ENCODE data around the gene PHOX2B. TPM values are rescaled to one million over a fixed set of nuclear protein-coding genes. Genes with fewer than 3 reads are reported as not detected.

PHOX2B gene
- total and polyA plus RNA-seq, 2 of the 13 experiments (the other 11 are each of a cell fraction or from before 2014, with no cell fraction given): not detected

DNA sequence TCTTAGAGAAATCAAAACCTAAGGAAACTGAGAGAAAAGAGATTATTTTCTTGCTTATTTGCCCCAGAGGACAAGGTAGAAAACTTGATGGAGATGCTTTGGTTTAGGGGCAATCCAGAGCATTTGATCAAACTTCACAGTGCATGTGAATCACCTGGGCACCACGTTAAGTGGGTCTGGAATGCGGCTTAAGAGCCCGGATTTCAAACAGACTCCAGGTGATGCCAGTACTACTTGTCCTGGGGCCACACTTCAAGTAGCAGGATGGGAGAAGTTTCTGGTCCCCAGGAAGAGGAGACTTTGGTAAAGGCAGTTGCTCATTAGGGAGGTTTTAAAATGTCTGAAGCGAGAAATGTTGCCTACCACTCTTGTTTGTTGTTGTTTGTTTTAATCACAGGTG, 51.8 kb downstream of the PHOX2B start:
- intact Hi-C loops (cut with micrococcal nuclease; ENCODE audit: unreplicated experiment): no loop called here
- no peaks in the 10 kb centered on the region for H3K36me3 ChIP-seq (replicated peaks in 1 of 2; ENCODE audit: control insufficient read depth in 1 of 2, insufficient read depth in 2 of 2, low read length in 2 of 2)
- H3K4me1 ChIP-seq (ENCODE audit: insufficient read depth, low read length): no peaks in the 10 kb centered on the region
- no peaks in the 10 kb centered on the region for H3K79me2 ChIP-seq (ENCODE audit: insufficient read depth, low read length)
- DNase-seq (ENCODE audit: low spot score) (no peak), FAIRE-seq (no peak), ATAC-seq (no peak)
- H3K27me3 ChIP-seq (ENCODE audit: control insufficient read depth in 1 of 2, insufficient read depth in 2 of 2, low read length in 2 of 2): no peaks in the 10 kb centered on the region; a peak in 1 of 5 replicates
- ChIA-PET CTCF (ENCODE audit: low intra/inter-chr PET ratio, low total read pairs) (no interaction called here), POLR2A (no interaction called here)
- no peaks in the 10 kb centered on the region for H3K9me3 ChIP-seq (ENCODE audit: low read length)
- BruUV-seq (replicated peaks): no TSS peak
- H3K4me2 ChIP-seq (ENCODE audit: low read depth, low read length): no peak overlapping the region
- no peak overlapping the region for H3K4me3 ChIP-seq (replicated peaks in 1 of 3; ENCODE audit: insufficient read depth in 1 of 3, low read depth in 2 of 3, low read length in 3 of 3)
- H3K9ac ChIP-seq (ENCODE audit: insufficient read depth, low read depth, low read length): no peak overlapping the region
- H2AFZ ChIP-seq (ENCODE audit: low read length): no peak overlapping the region
- no peaks in the 10 kb centered on the region for H4K20me1 ChIP-seq (ENCODE audit: insufficient read depth, low read length)
- WGBS (ENCODE audit: low lambda C conversion rate): 0% methylated on average over 3 of the region's 4 CpGs
- TF ChIP-seq CBFB (CRISPR knock-in tag; IDR thresholded peaks at IDR 0.05): no peak
- TF ChIP-seq, protein P1, sequence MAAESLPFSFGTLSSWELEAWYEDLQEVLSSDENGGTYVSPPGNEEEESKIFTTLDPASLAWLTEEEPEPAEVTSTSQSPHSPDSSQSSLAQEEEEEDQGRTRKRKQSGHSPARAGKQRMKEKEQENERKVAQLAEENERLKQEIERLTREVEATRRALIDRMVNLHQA (CRISPR knock-in tag; IDR thresholded peaks at IDR 0.05): no peak
- TF ChIP-seq ZNF331 (CRISPR knock-in tag; IDR thresholded peaks at IDR 0.05): no peak
- TF ChIP-seq, protein P2, sequence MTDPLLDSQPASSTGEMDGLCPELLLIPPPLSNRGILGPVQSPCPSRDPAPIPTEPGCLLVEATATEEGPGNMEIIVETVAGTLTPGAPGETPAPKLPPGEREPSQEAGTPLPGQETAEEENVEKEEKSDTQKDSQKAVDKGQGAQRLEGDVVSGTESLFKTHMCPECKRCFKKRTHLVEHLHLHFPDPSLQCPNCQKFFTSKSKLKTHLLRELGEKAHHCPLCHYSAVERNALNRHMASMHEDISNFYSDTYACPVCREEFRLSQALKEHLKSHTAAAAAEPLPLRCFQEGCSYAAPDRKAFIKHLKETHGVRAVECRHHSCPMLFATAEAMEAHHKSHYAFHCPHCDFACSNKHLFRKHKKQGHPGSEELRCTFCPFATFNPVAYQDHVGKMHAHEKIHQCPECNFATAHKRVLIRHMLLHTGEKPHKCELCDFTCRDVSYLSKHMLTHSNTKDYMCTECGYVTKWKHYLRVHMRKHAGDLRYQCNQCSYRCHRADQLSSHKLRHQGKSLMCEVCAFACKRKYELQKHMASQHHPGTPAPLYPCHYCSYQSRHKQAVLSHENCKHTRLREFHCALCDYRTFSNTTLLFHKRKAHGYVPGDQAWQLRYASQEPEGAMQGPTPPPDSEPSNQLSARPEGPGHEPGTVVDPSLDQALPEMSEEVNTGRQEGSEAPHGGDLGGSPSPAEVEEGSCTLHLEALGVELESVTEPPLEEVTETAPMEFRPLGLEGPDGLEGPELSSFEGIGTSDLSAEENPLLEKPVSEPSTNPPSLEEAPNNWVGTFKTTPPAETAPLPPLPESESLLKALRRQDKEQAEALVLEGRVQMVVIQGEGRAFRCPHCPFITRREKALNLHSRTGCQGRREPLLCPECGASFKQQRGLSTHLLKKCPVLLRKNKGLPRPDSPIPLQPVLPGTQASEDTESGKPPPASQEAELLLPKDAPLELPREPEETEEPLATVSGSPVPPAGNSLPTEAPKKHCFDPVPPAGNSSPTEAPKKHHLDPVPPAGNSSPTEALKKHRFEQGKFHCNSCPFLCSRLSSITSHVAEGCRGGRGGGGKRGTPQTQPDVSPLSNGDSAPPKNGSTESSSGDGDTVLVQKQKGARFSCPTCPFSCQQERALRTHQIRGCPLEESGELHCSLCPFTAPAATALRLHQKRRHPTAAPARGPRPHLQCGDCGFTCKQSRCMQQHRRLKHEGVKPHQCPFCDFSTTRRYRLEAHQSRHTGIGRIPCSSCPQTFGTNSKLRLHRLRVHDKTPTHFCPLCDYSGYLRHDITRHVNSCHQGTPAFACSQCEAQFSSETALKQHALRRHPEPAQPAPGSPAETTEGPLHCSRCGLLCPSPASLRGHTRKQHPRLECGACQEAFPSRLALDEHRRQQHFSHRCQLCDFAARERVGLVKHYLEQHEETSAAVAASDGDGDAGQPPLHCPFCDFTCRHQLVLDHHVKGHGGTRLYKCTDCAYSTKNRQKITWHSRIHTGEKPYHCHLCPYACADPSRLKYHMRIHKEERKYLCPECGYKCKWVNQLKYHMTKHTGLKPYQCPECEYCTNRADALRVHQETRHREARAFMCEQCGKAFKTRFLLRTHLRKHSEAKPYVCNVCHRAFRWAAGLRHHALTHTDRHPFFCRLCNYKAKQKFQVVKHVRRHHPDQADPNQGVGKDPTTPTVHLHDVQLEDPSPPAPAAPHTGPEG (CRISPR knock-in tag; IDR thresholded peaks at IDR 0.05): no peak
- TF ChIP-seq, protein P3, sequence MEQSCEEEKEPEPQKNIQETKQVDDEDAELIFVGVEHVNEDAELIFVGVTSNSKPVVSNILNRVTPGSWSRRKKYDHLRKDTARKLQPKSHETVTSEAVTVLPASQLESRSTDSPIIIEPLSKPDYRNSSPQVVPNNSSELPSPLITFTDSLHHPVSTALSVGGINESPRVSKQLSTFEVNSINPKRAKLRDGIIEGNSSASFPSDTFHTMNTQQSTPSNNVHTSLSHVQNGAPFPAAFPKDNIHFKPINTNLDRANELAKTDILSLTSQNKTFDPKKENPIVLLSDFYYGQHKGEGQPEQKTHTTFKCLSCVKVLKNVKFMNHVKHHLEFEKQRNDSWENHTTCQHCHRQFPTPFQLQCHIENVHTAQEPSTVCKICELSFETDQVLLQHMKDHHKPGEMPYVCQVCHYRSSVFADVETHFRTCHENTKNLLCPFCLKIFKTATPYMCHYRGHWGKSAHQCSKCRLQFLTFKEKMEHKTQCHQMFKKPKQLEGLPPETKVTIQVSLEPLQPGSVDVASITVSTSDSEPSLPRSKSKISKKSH (CRISPR knock-in tag; IDR thresholded peaks at IDR 0.05; ENCODE audit: borderline replicate concordance): no peak
- TF ChIP-seq KAT7 (CRISPR knock-in tag; IDR thresholded peaks at IDR 0.05; ENCODE audit: borderline replicate concordance): no peak
- TF ChIP-seq MTF2 (CRISPR knock-in tag; IDR thresholded peaks at IDR 0.05; ENCODE audit: borderline replicate concordance): no peak
- TF ChIP-seq TAF1 (CRISPR knock-in tag; IDR thresholded peaks at IDR 0.05): no peak
- no peak overlapping the region for H3K27ac ChIP-seq (ENCODE audit: extremely low read length, insufficient read depth, low read length)
- in situ Hi-C loops (cut with HindIII; ENCODE audit: extremely low pct_ligation_motif_present, low pct_unique_long_range_greater_than_20kb): loop anchor here (25.0 kb wide), 1 partner anchor 816 kb away; no protein-coding TSS in a partner anchor

All from HepG2 (cell line).